Body of pancreas (tissue), 4 donors: ENCODE data around the gene S100B. TPM values are rescaled to one million over a fixed set of nuclear protein-coding genes. Genes with fewer than 3 reads are reported as not detected.
A peak's percentile ranks its signal among the peaks of the same experiment; 100 is the strongest.

Experiments
- ATAC-seq: fragments of 150-250 bp; one replicate; pipeline ENCODE4 v1.9.1; 2016
- DNase-seq, 4 donors: peaks; one replicate each; pipeline ENCODE4 v3.0.0-alpha.2; 2019
- H3K27ac ChIP-seq, 4 donors: fragments of 200-600 bp; sonication (generic); 1 replicate in 3 of 4; 2 replicates in 1 of 4; pipeline versions ENCODE4 v1.5.1 to v1.6.1; 2016 to 2019; ENCODE audit warnings: mild to moderate bottlenecking in 1 of 4, mixed read lengths in 1 of 4, moderate library complexity in 1 of 4
- H3K27me3 ChIP-seq, 2 donors: fragments of 200-600 bp; sonication (generic); one replicate each; pipeline ENCODE4 v1.6.0; 2016; ENCODE audit warnings: mild to moderate bottlenecking in 1 of 2
- H3K36me3 ChIP-seq, 2 donors: fragments of 200-600 bp; sonication (generic); replicated peaks in 1 of 2; 2 replicates each; pipeline ENCODE4 v1.5.1; 2016; ENCODE audit warnings: low read depth in 2 of 2; ENCODE audit not compliant: insufficient read depth in 1 of 2
- H3K4me1 ChIP-seq: fragments of 200-600 bp; sonication (generic); one replicate; pipeline ENCODE4 v1.6.0; 2016
- H3K4me3 ChIP-seq, 2 donors: fragments of 200-600 bp; sonication (generic); 1 replicate in 1 of 2; 2 replicates in 1 of 2; pipeline ENCODE4 v1.5.1; 2016 to 2019
- H3K9me3 ChIP-seq, 3 donors: fragments of 200-600 bp; sonication (generic); 1 replicate in 2 of 3; 2 replicates in 1 of 3; pipeline ENCODE4 v1.5.1; 2016
- POLR2A ChIP-seq, 3 donors: fragments of 450-650 bp; IDR thresholded peaks; one replicate each; pipeline ENCODE4 v1.6.1; 2016; ENCODE audit warnings: antibody characterized with exemption in 3 of 3, mild to moderate bottlenecking in 2 of 3
- WGBS, 2 donors: methylation state at CpG; one replicate each; pipeline ENCODE4 v1.1.5; 2017; 5-methylcytosine and 5-hydroxymethylcytosine counted together
- intact Hi-C: fragments of 100-400 bp; cut with DNase I; formaldehyde crosslinking; loops from one replicate; pipeline ENCODE4 v1.15.1; 2023
- total RNA-seq, 2 donors: library from RNA; depleted of rRNA; stranded (reverse); fragments of >200 nt; gene quantifications; one replicate each; pipeline ENCODE4 v1.1.0, GENCODE V29; 2016
- TF ChIP-seq, protein P1 (sequence below), 7 experiments: fragments of 450-650 bp in 4 of 7; fragments of 200-600 bp in 3 of 7; sonication (generic) in 3 of 7; IDR thresholded peaks; one replicate each; pipeline ENCODE4 v1.5.1; 2016 to 2019; ENCODE audit warnings: antibody characterized with exemption in 7 of 7

Gene S100B
- total RNA-seq, 2 donors from 2014 or later: 2.6 to 33.9 TPM

DNA sequence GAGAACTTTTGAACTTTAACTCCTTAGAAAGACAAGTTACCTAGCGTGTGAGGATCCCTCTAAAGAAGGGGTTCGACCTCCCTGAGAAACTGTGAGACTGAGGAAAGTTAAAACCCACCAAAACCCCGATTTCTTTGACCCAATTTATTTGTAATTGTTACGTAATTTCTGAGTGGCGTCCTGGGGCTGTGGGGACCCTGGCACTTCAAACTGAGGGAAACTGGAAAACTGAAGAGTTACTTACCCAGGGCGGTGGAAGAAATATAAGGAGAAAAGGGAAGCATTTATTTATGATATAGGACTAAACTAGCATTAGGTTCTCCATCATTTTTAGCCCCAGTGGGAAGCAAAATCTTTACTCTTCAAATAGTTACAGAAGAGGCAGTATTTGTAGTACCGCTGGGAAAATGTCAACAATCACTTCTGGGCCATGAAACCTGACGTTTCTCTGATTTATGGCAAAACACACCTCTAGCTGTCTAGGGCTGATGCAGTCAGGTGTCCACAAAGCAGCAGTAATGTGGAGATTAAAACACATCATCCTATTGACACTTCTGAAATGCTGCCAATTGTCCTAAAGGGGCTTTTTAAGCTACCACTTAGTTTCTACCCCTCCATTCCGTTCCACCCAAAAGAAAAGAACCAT, 430 bp downstream of the S100B start:
- H3K27me3 ChIP-seq: no peaks in the 10 kb centered on the region
- H3K4me3 ChIP-seq: no peak overlapping the region
- H3K4me1 ChIP-seq: peaks cover 4% of the 10 kb centered on the region
- ATAC-seq: no peak
- H3K27ac ChIP-seq: peak overlapping the region in 1 of 4 donors; percentile 45
- DNase-seq: no peak
- intact Hi-C loops: no loop called here
- H3K36me3 ChIP-seq: no peaks in the 10 kb centered on the region
- WGBS, 2 donors: 60 to 70% methylated on average over 9 of the region's 9 CpGs
- H3K9me3 ChIP-seq: no peaks in the 10 kb centered on the region
- no peak for TF ChIP-seq POLR2A (IDR thresholded peaks at IDR 0.05)
- TF ChIP-seq, protein P1, sequence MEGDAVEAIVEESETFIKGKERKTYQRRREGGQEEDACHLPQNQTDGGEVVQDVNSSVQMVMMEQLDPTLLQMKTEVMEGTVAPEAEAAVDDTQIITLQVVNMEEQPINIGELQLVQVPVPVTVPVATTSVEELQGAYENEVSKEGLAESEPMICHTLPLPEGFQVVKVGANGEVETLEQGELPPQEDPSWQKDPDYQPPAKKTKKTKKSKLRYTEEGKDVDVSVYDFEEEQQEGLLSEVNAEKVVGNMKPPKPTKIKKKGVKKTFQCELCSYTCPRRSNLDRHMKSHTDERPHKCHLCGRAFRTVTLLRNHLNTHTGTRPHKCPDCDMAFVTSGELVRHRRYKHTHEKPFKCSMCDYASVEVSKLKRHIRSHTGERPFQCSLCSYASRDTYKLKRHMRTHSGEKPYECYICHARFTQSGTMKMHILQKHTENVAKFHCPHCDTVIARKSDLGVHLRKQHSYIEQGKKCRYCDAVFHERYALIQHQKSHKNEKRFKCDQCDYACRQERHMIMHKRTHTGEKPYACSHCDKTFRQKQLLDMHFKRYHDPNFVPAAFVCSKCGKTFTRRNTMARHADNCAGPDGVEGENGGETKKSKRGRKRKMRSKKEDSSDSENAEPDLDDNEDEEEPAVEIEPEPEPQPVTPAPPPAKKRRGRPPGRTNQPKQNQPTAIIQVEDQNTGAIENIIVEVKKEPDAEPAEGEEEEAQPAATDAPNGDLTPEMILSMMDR (IDR thresholded peaks at IDR 0.05): no peak

DNA sequence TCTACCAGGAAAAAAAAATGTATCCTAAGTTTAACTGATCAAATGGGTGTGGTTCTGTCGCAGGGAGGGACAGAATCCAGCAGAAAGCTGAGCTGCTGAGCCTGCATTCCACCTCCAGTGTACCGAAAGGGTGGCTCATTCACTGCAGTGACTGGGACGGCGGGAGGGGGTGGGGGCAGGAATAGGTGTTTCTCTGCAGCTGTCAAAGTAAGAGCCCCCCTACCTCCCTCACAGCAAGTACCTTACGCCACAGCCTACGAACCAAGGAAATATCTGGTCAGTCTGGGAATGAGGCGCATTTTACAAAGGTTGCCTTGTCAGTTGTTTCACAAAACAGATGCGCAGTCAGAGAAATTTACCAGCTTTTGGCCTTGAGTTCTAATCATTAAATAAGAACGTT, 1.7 kb downstream of the S100B start:
- intact Hi-C loops: no loop called here
- 34 to 41% methylated on average over 8 to 9 of the region's 9 CpGs for WGBS, 2 donors
- Histone ChIP-seq H3K27me3 (no peaks in the 10 kb centered on the region), H3K27ac (no peak overlapping the region), H3K4me3 (no peak overlapping the region), H3K36me3 (no peaks in the 10 kb centered on the region), H3K4me1 (peaks cover 10% of the 10 kb centered on the region), H3K9me3 (no peaks in the 10 kb centered on the region)
- no peak for DNase-seq
- ATAC-seq: no peak
- no peak for TF ChIP-seq POLR2A (IDR thresholded peaks at IDR 0.05)

DNA sequence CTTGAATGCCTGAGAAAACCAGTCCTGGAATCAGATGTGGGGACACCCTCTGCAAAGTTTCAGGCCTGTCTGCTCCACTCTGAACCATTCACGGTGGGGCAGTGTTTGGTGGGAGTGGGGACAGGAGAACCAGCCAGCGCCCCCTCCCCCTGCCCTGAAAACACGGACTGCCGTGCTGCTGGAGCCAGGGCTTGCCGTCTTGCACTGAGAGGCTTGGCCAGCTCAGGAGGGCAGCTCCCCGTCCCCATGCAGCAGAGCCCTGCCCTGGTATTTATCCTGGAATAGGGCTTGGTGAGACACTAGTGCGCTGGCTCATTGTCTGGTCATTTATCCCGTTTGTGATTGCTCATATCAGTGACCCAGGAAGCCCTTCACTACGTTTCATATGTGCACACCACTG, 3.9 kb downstream of the S100B start:
- no peak overlapping the region for H3K4me3 ChIP-seq
- no peak for ATAC-seq
- H3K36me3 ChIP-seq: no peaks in the 10 kb centered on the region
- intact Hi-C loops: no loop called here
- no peak for TF ChIP-seq POLR2A (IDR thresholded peaks at IDR 0.05)
- TF ChIP-seq, protein P1 (IDR thresholded peaks at IDR 0.05): no peak
- H3K9me3 ChIP-seq: no peaks in the 10 kb centered on the region
- WGBS, 2 donors: 38 to 56% methylated on average over 3 to 9 of the region's 9 CpGs
- H3K27ac ChIP-seq: no peak overlapping the region
- no peaks in the 10 kb centered on the region for H3K27me3 ChIP-seq
- no peak for DNase-seq
- peaks cover 10% of the 10 kb centered on the region for H3K4me1 ChIP-seq

DNA sequence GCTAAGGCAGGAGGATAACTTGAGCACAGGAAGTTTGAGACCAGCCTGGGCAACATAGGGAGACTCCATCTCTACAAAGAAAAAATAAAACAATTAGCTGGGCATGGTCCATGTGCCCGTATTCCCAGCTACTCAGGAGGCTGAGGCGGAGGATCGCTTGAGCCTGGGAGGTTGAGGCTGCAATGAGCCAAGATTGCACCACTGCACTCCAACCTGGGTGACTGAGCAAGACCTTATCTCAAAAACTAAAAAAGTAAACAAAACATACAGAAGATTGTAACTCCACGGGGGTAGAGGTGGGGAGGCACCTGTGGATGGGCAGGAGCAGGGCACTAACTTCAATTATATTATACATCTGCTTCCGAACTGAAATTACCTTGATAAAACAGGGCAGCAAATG, 4.6 kb downstream of the S100B start:
- ATAC-seq: no peak
- Histone ChIP-seq H3K4me3 (no peak overlapping the region), H3K27me3 (no peaks in the 10 kb centered on the region), H3K4me1 (peaks cover 10% of the 10 kb centered on the region), H3K36me3 (no peaks in the 10 kb centered on the region), H3K9me3 (no peaks in the 10 kb centered on the region), H3K27ac (no peak overlapping the region)
- WGBS, 2 donors: 60 to 76% methylated on average over 5 of the region's 5 CpGs
- intact Hi-C loops: no loop called here
- no peak for DNase-seq
- no peak for TF ChIP-seq POLR2A (IDR thresholded peaks at IDR 0.05)
- TF ChIP-seq, protein P1 (IDR thresholded peaks at IDR 0.05): no peak

DNA sequence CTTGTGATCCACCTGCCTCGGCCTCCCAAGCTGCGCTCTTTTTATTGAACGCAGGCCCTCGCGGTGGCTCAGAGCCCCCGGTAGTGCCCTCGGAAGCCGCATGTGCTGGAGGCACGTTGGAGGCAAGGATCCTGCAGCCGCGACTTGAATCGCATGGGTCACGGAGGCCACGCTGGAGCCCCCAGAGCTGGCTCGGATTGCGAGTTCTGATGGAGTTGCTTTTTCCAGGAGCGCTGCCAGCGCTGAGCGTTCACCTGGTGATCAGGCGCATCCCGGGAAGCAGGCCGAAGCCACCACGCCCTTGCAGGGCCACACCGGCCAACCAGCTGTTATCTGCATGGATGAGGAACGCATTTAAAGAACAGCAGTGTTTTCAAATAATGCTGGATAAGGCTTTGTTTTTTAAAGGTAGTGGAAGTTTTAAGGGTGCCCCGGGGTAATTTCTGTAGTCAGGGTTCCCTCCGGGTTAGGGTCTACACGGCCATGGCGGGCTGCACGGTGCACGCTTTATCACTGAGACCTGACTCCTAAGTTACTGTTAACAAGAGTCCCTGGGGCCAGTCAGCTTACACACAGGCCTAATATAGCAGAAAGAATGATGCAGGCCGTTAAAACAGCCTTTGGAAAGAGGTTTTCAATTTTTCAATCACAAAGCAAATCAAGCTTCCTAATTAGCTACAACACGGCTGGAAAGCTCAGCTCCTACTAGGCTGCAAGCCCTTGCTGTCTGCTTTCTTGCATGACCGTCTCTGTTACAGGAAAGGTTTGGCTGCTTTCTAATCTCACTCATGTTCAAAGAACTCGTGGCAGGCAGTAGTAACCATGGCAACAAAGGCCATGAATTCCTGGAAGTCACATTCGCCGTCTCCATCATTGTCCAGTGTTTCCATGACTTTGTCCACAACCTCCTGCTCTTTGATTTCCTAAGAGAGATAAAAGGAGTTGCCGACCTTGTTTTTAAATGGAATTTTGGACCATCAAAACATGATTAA, 6.0 kb downstream of the S100B start:
- Histone ChIP-seq H3K27ac (no peak overlapping the region), H3K4me3 (no peak overlapping the region), H3K36me3 (no peaks in the 10 kb centered on the region), H3K27me3 (no peaks in the 10 kb centered on the region), H3K4me1 (peaks cover 10% of the 10 kb centered on the region), H3K9me3 (peaks cover 0 to 9% (median 0%) of the 10 kb centered on the region in 3 donors)
- ATAC-seq (no peak), DNase-seq (peak in 2 of 4 donors; percentile 24 to 40)
- intact Hi-C loops: no loop called here
- TF ChIP-seq, protein P1 (IDR thresholded peaks at IDR 0.05): no peak
- TF ChIP-seq POLR2A (IDR thresholded peaks at IDR 0.05): no peak
- WGBS, 2 donors: 76 to 79% methylated on average over 34 to 38 of the region's 38 CpGs
